ENCODE data around the gene PLEKHM2. TPM values are rescaled to one million over a fixed set of nuclear protein-coding genes. Genes with fewer than 3 reads are reported as not detected.

PLEKHM2 gene
- total RNA-seq, 1 experiment from 2014 or later = 38.5 TPM

DNA sequence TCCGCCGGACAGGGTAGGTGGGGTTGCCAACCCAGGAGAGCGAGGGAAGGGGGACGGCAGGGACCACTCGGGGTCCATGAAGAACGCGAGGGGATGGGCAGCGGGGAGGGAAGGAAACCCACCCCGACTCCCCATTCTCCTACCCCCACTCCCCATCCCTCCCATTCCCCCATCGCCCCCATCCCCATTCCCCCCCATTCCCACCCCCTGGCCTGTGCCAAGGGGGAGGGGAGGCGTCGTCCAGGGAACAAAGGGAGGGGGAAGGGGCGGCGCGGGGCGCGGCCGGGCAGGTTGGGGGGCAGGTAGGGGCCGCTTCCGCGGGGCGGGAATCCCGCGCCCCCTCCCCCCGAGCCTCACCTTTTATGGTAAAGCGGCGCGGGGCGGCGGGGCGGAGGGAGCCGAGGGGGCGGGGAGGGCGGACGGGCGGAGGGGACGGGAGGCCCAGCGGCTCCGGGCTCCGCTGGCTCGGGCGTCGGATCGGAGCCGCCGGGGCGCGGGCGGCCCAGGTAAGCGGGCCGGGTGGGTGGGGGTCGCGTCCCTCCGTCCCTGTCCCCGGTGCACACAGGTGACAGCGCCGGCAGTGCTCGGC is 74.3 kb downstream of the PLEKHM2 start, which contains the start of gene FBLIM1:
FBLIM1 (plus strand) TSS at position 453 of the 589 bp plus-strand sequence. CDS start 6,189 bp downstream, outside the sequence.
- intact Hi-C loops (cut with micrococcal nuclease) = no loop called here
- no TSS peak for BruUV-seq (replicated peaks)
- RAD21 ChIA-PET (ENCODE audit: low non-redundant PET in 1 of 2, low total read pairs in 2 of 2, uncharacterized antibody in 2 of 2, unreplicated experiment in 2 of 2) = no interaction called here
- no peak within 1 kb of the TSS for H3K4me3 ChIP-seq (replicated peaks in 1 of 2; ENCODE audit: low read depth in 1 of 2, low read length in 2 of 2)
- DNase-seq (ENCODE audit: low read depth, low spot score) (no peak), ATAC-seq (no peak)
- H4K20me1 ChIP-seq (ENCODE audit: insufficient read depth) = no peaks in the 10 kb centered on the region
- TF ChIP-seq SRF (IDR thresholded peaks at IDR 0.05; ENCODE audit: low read depth) = no peak
- no peak for TF ChIP-seq POLR2A (IDR thresholded peaks at IDR 0.05; ENCODE audit: borderline replicate concordance, extremely low read depth, insufficient read depth, insufficient read length)
- TF ChIP-seq ELF1 (IDR thresholded peaks at IDR 0.05; ENCODE audit: borderline replicate concordance, low read depth) = no peak
- TF ChIP-seq ZNF274 (IDR thresholded peaks at IDR 0.05; ENCODE audit: low read depth, low read length) = no peak
- TF ChIP-seq, protein P1, sequence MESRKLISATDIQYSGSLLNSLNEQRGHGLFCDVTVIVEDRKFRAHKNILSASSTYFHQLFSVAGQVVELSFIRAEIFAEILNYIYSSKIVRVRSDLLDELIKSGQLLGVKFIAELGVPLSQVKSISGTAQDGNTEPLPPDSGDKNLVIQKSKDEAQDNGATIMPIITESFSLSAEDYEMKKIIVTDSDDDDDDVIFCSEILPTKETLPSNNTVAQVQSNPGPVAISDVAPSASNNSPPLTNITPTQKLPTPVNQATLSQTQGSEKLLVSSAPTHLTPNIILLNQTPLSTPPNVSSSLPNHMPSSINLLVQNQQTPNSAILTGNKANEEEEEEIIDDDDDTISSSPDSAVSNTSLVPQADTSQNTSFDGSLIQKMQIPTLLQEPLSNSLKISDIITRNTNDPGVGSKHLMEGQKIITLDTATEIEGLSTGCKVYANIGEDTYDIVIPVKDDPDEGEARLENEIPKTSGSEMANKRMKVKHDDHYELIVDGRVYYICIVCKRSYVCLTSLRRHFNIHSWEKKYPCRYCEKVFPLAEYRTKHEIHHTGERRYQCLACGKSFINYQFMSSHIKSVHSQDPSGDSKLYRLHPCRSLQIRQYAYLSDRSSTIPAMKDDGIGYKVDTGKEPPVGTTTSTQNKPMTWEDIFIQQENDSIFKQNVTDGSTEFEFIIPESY (IDR thresholded peaks at IDR 0.05; ENCODE audit: extremely low read depth, insufficient replicate concordance, low read length) = no peak
- TF ChIP-seq, protein P2, sequence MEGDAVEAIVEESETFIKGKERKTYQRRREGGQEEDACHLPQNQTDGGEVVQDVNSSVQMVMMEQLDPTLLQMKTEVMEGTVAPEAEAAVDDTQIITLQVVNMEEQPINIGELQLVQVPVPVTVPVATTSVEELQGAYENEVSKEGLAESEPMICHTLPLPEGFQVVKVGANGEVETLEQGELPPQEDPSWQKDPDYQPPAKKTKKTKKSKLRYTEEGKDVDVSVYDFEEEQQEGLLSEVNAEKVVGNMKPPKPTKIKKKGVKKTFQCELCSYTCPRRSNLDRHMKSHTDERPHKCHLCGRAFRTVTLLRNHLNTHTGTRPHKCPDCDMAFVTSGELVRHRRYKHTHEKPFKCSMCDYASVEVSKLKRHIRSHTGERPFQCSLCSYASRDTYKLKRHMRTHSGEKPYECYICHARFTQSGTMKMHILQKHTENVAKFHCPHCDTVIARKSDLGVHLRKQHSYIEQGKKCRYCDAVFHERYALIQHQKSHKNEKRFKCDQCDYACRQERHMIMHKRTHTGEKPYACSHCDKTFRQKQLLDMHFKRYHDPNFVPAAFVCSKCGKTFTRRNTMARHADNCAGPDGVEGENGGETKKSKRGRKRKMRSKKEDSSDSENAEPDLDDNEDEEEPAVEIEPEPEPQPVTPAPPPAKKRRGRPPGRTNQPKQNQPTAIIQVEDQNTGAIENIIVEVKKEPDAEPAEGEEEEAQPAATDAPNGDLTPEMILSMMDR (IDR thresholded peaks at IDR 0.05 in 2 of 3, conservative IDR thresholded peaks at IDR 0.05 in 1 of 3; ENCODE audit: borderline replicate concordance in 1 of 3, insufficient read depth in 1 of 3, low read depth in 2 of 3, low read length in 2 of 3) = no peak
- TF ChIP-seq, protein P3, sequence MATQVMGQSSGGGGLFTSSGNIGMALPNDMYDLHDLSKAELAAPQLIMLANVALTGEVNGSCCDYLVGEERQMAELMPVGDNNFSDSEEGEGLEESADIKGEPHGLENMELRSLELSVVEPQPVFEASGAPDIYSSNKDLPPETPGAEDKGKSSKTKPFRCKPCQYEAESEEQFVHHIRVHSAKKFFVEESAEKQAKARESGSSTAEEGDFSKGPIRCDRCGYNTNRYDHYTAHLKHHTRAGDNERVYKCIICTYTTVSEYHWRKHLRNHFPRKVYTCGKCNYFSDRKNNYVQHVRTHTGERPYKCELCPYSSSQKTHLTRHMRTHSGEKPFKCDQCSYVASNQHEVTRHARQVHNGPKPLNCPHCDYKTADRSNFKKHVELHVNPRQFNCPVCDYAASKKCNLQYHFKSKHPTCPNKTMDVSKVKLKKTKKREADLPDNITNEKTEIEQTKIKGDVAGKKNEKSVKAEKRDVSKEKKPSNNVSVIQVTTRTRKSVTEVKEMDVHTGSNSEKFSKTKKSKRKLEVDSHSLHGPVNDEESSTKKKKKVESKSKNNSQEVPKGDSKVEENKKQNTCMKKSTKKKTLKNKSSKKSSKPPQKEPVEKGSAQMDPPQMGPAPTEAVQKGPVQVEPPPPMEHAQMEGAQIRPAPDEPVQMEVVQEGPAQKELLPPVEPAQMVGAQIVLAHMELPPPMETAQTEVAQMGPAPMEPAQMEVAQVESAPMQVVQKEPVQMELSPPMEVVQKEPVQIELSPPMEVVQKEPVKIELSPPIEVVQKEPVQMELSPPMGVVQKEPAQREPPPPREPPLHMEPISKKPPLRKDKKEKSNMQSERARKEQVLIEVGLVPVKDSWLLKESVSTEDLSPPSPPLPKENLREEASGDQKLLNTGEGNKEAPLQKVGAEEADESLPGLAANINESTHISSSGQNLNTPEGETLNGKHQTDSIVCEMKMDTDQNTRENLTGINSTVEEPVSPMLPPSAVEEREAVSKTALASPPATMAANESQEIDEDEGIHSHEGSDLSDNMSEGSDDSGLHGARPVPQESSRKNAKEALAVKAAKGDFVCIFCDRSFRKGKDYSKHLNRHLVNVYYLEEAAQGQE (IDR thresholded peaks at IDR 0.05; ENCODE audit: low read depth) = no peak
- TF ChIP-seq CBX3 (IDR thresholded peaks at IDR 0.05; ENCODE audit: low read depth) = no peak
- TF ChIP-seq SIN3A (IDR thresholded peaks at IDR 0.05; ENCODE audit: low read depth) = no peak
- TF ChIP-seq POLR2AphosphoS5 (IDR thresholded peaks at IDR 0.05; ENCODE audit: low read depth, low read length) = no peak
- TF ChIP-seq RAD21 (IDR thresholded peaks at IDR 0.05; ENCODE audit: low read depth) = no peak
- TF ChIP-seq, protein P4, sequence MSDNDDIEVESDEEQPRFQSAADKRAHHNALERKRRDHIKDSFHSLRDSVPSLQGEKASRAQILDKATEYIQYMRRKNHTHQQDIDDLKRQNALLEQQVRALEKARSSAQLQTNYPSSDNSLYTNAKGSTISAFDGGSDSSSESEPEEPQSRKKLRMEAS (IDR thresholded peaks at IDR 0.05) = no peak
- TF ChIP-seq EZH2 (IDR thresholded peaks at IDR 0.05) = no peak
- TF ChIP-seq FOSL1 (IDR thresholded peaks at IDR 0.05; ENCODE audit: low read depth) = no peak
- no peak for TF ChIP-seq EZH2phosphoT487 (IDR thresholded peaks at IDR 0.05; ENCODE audit: borderline replicate concordance)
- TF ChIP-seq CEBPB (IDR thresholded peaks at IDR 0.05; ENCODE audit: low read depth) = no peak
- TF ChIP-seq TCF7L2 (IDR thresholded peaks at IDR 0.05; ENCODE audit: borderline replicate concordance, extremely low read depth, insufficient read depth, insufficient read length) = no peak
- TF ChIP-seq YY1 (IDR thresholded peaks at IDR 0.05; ENCODE audit: extremely low read depth, insufficient replicate concordance, low read depth, low read length) = no peak
- TF ChIP-seq ZFX (IDR thresholded peaks at IDR 0.05) = no peak
- TF ChIP-seq JUND (IDR thresholded peaks at IDR 0.05) = no peak
- H3K4me2 ChIP-seq (ENCODE audit: low read length) = no peak within 1 kb of the TSS
- no peak within 1 kb of the TSS for H3K27ac ChIP-seq (ENCODE audit: low read depth, low read length)
- no peak within 1 kb of the TSS for H2AFZ ChIP-seq (ENCODE audit: low read depth, low read length, poor library complexity, severe bottlenecking)
- no peaks in the 10 kb centered on the region for H3K9me2 ChIP-seq (ENCODE audit: insufficient read depth)
- no peaks in the 10 kb centered on the region for H3K36me3 ChIP-seq (ENCODE audit: control insufficient read depth in 1 of 2, insufficient read depth in 2 of 2, low read length in 2 of 2)
- H3K9me3 ChIP-seq (ENCODE audit: control insufficient read depth in 1 of 2, insufficient read depth in 1 of 2, low read depth in 1 of 2, low read length in 2 of 2) = no peaks in the 10 kb centered on the region
- CTCF ChIA-PET = no interaction called here
- POLR2A ChIA-PET = no interaction called here
- no peak within 1 kb of the TSS for H3K9ac ChIP-seq (ENCODE audit: low read length)
- no peaks in the 10 kb centered on the region for H3K27me3 ChIP-seq (ENCODE audit: insufficient read depth, low read length)
- H3K4me1 ChIP-seq (ENCODE audit: control insufficient read depth in 1 of 2, insufficient read depth in 2 of 2, low read length in 2 of 2) = peaks cover 5 to 31% of the 10 kb centered on the region in 2 experiments; a peak in 3 of 4 replicates
- H3K79me2 ChIP-seq (ENCODE audit: insufficient read depth, low read length) = no peaks in the 10 kb centered on the region

Data from HCT116 (cell line).